WERI-Rb-1 (cell line): Measurements from ENCODE around the gene SETD1A.
A peak's percentile ranks its signal among the peaks of the same experiment; 100 is the strongest.

Source experiments
- DNase-seq: peaks from one replicate; pipeline ENCODE4 v3.0.0-alpha.2; 2020
- H3K27ac ChIP-seq: fragments of 250-450 bp; sonication (Bioruptor Pico); 2 replicates; pipeline ENCODE4 v1.5.1; 2020; ENCODE audit warnings: mild to moderate bottlenecking, moderate library complexity
- H3K27me3 ChIP-seq: fragments of 250-450 bp; sonication (Bioruptor Pico); 2 replicates; pipeline ENCODE4 v1.5.1; 2021; ENCODE audit warnings: mild to moderate bottlenecking, low read depth, moderate library complexity; ENCODE audit not compliant: insufficient read depth, severe bottlenecking
- H3K36me3 ChIP-seq: fragments of 250-450 bp; sonication (Bioruptor Pico); 2 replicates; pipeline ENCODE4 v1.5.1; 2020; ENCODE audit warnings: mild to moderate bottlenecking, moderate library complexity
- H3K4me3 ChIP-seq: 2 replicates; pipeline ENCODE4 v1.5.1; 2011; ENCODE audit warnings: low read depth, mild to moderate bottlenecking, control low read depth, low read length
- H3K9me3 ChIP-seq: fragments of 250-450 bp; sonication (Bioruptor Pico); 2 replicates; pipeline ENCODE4 v1.5.1; 2021; ENCODE audit warnings: mild to moderate bottlenecking, moderate library complexity; ENCODE audit not compliant: severe bottlenecking
- CTCF ChIP-seq: IDR thresholded peaks from 2 replicates; pipeline ENCODE4 v1.5.1; 2011; ENCODE audit warnings: low read depth, mild to moderate bottlenecking, control low read depth, inconsistent platforms, low read length

SETD1A gene

GRCh38 chr16:30969246-30969842 lies 11.8 kb downstream of the SETD1A start:
- no peak overlapping the region for H3K4me3 ChIP-seq
- H3K27me3 ChIP-seq = no peaks in the 10 kb centered on the region
- H3K36me3 ChIP-seq = peaks cover 92% of the 10 kb centered on the region
- H3K27ac ChIP-seq = no peak overlapping the region
- H3K9me3 ChIP-seq = no peaks in the 10 kb centered on the region
- TF ChIP-seq CTCF = no peak
- no peak for DNase-seq

- Histone ChIP-seq H3K27ac (no peak overlapping the region), H3K36me3 (peaks cover 88% of the 10 kb centered on the region), H3K4me3 (no peak overlapping the region), H3K27me3 (no peaks in the 10 kb centered on the region), H3K9me3 (no peaks in the 10 kb centered on the region)
- no peak for DNase-seq
- no peak for TF ChIP-seq CTCF
Measured at GRCh38 chr16:30971298-30971697, 13.7 kb downstream of the SETD1A start.

GRCh38 chr16:30972872-30973271 lies 15.3 kb downstream of the SETD1A start:
- no peak for DNase-seq

GRCh38 chr16:30974348-30974747 lies 16.8 kb downstream of the SETD1A start:
- H3K36me3 ChIP-seq = peaks cover 84% of the 10 kb centered on the region

More at GRCh38 chr16:30972872-30973271, 15.3 kb downstream of the SETD1A start:
- Histone ChIP-seq H3K27ac (no peak overlapping the region), H3K4me3 (no peak overlapping the region), H3K27me3 (no peaks in the 10 kb centered on the region), H3K36me3 (peaks cover 88% of the 10 kb centered on the region), H3K9me3 (no peaks in the 10 kb centered on the region)
- no peak for TF ChIP-seq CTCF

GRCh38 chr16:30976486-30976885 lies 18.9 kb downstream of the SETD1A start:
- TF ChIP-seq CTCF = no peak
- Histone ChIP-seq H3K4me3 (no peak overlapping the region), H3K36me3 (peaks cover 80% of the 10 kb centered on the region), H3K9me3 (no peaks in the 10 kb centered on the region), H3K27ac (no peak overlapping the region), H3K27me3 (no peaks in the 10 kb centered on the region)
- DNase-seq = no peak

More at GRCh38 chr16:30974348-30974747, 16.8 kb downstream of the SETD1A start:
- no peak overlapping the region for H3K27ac ChIP-seq
- no peaks in the 10 kb centered on the region for H3K9me3 ChIP-seq
- TF ChIP-seq CTCF = no peak
- no peak for DNase-seq
- no peaks in the 10 kb centered on the region for H3K27me3 ChIP-seq
- no peak overlapping the region for H3K4me3 ChIP-seq

GRCh38 chr16:30977502-30977901 lies 19.9 kb downstream of the SETD1A start:
- Histone ChIP-seq H3K4me3 (no peak overlapping the region), H3K9me3 (no peaks in the 10 kb centered on the region), H3K27ac (no peak overlapping the region), H3K27me3 (no peaks in the 10 kb centered on the region), H3K36me3 (peaks cover 78% of the 10 kb centered on the region)
- peak; percentile 83 for TF ChIP-seq CTCF
- DNase-seq = peak; percentile 41
